ENCODE results near the gene STIM1.
"Not testable (repeated sequence)": the region's sequence is repeated elsewhere in the genome, so short reads cannot be mapped to it uniquely, and the experiment has no call there.

Gene STIM1

DNA sequence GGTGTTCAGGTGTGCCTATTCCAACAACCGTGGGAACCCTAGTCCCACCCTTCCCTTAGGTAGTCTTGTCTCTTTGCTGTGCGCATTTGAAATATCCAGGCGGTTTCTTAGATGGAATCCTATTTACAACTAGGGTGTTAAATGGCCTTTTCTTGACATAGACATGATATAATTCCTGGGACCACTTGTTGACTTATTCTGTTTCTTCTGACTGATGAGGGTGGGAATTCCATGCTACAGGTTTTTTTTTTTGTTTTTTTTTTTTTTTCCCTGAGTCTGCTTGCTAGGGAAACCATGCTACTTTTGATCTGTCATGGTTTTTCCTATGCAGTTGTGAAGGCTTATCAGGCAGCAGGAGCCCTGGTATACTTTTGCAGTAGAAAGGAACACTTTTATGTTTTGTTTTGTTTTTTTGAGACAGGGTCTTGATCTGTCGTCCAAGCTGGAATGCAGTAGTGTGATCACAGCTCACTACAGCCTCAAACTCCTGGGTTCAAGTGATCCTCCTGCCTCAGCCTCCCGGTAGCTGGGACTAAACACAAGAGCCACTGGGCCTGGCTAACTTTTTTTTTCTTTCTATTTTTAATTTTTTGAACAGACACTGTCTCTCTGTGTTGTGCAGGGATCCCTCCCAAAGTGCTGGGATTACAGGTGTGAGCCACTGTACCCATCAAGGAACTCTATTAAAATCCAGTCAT, 1.5 kb downstream of the STIM1 start:
- no peak for DNase-seq

DNA sequence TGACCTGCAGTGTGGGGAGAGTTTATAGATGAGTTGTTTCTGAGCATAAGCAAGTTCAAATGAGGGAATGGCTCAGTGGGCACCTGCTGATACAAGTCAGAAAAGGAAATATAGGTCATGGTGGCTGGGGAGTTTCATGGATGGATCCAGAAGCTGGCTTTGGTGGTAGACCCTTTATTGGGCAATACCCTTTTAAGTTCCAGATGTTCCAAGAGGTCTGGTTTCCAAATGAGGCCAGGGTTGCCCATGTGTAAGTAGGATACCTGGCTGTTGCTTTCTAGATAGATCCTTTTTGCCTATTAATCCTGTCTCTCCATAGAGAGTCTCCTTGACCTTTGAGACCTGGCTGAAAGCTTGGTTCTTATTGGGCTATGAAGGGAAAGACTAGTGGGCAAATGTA, 2.2 kb downstream of the STIM1 start:
- no peak for DNase-seq

DNA sequence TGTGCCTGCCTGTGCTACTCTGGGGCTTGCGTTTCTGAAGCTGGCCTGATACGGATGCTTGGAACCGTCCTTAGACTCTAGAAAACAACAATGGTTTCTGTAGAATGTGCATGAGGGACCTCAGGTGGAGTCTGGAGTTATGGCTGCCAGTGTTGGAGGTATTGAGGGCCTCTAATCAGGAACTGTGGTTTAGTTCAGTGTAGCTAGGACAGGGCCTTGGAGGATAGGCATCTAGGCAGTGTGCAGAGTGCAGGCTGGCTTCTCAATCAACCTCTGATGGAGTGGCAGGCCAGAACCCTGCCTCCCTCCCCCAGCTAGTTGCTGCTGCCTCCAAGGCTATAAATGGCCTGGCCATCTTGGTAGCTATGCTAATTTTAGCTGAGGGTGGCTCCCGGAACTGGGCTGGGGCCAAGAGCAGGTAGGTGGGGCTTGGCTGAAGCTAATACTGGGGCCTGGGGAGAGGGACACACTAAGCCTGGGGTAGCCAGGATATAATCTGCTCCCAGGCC, 4.0 kb downstream of the STIM1 start:
- DNase-seq: no peak

DNA sequence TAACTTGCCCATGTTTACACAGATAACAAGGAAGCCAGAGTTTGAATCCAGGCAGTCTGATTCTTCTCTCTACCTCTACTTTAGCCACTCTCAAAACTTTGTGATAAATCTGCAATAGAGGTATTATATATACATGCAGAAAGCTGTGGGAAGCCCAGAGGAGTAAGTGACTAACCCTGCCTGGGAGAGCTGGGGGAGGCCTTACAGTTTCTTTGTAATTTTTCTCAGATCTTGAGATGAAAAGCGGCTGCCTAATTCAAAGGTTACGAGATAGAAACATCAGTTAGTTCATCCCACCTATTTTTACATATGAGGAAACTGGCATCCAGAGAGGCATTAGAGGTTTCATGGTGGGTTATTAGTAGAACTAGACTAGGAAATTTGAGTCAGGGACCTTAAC, 4.9 kb downstream of the STIM1 start:
- no peak for DNase-seq

DNA sequence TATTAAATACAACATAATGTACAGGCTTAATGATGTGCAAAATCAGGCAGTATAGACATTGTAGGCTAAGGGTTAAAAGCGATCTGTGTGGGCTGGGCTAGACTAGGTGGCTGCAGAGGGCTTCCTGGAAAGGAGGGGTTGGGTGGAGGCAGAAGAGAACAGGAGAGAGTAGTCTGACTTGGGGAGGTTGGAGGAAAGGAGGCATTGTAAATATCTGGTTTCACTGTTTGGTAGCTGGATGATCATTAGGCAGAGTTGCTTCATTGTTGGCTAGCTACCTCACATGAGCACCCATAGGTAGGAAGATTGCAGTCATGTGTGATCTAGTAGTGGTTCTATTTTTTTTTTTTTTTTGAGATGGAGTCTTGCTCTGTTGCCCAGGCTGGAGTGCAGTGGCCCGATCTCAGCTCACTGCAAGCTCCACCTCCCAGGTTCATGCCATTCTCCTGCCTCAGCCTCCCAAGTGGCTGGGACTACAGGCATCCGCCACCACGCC, 5.5 kb downstream of the STIM1 start:
- DNase-seq: not testable (repeated sequence)

DNA sequence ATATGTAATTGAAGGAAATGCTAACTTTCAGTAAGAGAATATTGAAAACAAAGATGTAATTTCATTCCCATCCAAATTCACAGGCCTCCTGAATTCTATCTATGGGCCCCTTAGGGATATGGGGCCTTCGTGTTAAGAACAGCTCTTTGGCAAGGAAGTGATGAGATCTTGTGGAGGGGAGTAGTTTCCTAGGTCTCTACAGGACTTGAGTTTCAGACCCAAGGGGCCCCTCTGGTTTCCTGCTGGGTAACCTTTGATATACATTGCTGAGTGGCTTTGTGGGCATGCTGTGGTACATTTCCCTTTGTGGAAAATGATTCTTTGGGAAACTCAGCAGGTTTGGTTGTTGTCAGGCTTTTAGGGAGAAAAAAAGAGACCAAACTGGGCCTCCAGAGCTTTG, 6.2 kb downstream of the STIM1 start:
- DNase-seq: no peak

DNA sequence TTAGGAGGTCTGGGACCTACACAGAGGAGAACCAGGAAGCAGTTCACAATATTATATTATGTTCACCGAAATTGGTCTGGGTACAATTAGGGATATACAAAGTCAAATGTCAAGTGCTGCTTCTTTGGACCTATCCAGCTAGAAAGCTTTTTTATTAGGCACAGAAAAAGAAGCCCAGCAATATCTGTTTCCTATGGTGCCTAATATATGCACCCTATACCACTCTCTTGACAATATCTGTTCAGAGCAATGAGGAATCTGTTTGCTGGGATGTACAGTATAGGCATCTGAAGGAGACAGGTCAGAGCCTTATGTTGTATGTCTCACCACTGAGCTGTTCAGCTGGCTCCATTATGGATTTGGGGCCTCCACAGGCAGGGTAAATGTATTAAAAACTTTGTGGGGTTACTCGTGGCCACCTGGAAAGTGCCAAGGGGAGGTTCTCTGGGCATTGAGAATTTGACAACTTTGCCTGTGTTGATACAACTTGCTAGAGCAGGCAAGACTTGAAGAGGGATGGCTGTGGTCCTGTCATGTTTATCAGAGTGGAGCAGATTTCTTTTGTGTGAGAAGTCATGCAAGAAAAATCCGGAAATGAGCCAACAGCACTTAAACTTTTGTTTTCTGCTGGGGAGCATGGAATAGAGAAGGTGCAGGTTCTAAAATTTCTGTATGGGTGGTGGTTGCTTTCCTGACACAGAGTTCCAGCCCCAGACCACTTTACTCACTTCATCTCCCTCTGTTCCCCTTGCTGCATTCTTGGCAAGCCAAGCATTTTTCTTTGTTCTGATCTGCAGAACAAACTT, 10.1 kb downstream of the STIM1 start:
- no peak for DNase-seq

DNA sequence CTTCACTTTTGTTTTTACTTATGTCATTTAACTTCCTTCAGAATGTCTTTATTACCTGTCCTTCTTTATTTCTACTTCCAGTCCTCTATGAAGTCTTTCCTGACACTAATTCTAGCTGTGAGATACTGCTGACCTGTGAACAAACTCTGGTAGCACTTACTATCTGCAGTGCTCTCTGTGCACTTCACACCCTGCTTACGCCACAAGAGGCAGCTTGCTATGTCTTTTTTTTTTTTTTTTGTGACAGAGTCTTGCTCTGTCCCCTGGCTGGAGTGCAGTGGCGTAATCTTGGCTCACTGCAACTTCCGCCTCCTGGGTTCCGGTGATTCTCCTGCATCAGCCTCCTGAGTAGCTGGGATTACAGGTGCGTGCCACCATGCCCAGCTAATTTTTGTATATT, 10.7 kb downstream of the STIM1 start:
- DNase-seq: no peak

DNA sequence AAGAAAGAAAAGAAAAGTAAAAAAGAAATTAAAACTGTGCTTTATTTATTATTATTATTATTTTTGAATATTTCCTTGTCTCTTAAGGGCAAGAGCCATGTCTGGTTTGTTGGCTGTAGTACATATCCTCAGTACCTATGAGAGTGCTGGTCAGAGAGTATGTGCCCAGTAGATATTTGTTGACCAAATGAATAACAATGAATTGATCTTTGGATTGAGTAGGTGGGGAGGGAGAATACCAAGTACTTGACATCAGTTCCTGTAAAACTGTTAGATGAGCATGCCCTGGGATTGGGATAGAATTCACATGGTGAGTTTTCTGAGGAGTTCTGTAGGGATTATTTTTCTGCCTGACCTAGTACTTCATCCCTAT, 11.4 kb downstream of the STIM1 start:
- no peak for DNase-seq

DNA sequence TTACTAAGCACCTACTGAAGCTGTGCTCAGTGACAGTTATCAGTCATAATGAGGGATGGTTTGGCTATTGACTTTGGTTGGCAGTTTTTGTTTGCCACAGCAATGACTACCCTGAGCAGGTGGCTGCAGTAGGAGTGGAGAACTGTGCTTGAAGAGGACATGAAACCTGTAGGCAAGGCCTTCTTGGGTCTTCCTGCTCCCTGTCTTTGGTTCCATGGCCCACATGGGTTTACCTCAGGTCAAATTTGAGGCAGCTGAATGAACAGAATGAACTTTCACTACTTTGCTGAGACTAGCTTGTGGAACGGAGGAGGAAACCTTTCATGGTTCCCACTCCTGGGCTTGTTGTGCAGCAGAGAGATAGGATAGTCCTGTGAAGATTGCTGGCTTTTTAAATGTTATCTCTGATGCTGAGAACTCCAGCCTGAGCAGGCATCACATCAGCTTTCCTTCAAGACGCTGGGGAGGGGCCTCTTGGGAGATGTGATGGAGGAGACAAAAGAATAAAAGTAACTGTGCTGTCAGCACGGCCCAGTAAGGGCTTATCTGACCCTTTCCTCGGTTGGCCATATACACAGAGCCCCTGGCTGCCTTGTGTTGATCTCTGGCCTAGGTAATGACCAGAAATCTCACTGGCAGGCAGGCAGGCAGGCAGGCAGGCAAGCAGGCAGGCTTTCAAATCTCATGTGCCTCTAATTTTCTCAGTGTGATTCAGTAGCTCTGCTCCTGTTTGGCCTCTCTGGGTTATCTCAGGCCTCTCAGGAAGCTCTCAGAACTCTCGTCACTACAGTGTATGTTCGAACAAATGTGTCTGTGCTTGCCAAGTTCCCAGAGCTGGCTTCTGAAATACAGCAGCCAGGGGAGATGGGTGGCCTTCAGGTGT, 12.0 kb downstream of the STIM1 start:
- no peak for DNase-seq

DNA sequence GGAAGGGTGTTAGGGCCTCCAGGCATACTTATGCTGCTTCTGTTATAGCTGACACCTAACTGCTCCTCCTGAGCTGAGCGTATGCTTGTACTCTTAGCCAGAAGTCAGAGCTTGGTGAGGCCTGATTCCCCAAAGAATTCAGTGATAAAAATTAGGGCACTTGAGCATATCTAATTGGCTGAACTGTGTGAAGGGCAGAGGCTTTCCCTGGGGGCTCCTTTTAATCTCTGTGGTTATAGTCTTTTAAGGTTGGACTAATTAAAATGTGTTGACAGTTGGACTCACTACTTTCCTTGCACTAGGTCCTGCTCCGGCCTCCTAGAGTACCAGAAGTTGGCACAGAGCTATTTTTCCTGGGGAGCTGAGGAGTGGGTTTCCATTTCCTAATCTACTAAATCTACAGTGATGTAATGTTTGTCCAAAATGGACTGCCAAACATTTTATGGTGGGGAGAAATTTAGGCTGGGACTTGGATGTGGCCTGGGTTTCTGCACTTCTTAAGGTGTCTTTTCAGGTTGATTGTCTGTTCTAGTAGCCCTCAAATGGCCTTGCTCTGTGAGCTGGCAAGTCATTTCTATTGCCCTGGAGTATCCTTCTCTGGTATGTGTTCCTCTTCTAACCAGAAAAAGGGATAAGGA, 18.4 kb downstream of the STIM1 start:
- DNase-seq: no peak

DNA sequence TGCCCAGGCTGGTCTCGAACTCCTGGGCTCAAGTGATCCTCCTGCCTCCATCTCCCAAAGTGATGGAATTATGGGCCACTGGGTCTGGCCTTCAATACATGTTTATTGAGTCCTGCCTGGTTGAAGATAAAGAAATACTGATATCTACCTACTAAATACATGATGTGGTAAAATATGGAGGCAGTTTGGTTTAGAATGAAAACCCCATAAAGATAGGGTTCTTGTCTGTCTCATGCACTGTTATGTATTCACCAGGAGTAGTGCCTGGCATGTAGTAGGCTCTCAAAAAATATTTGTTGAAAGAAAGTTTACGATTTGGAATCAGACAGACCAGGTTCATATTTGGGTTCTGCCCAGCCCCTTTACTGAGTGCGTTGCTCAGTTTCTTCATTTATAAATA, 21.1 kb downstream of the STIM1 start:
- DNase-seq: no peak

DNA sequence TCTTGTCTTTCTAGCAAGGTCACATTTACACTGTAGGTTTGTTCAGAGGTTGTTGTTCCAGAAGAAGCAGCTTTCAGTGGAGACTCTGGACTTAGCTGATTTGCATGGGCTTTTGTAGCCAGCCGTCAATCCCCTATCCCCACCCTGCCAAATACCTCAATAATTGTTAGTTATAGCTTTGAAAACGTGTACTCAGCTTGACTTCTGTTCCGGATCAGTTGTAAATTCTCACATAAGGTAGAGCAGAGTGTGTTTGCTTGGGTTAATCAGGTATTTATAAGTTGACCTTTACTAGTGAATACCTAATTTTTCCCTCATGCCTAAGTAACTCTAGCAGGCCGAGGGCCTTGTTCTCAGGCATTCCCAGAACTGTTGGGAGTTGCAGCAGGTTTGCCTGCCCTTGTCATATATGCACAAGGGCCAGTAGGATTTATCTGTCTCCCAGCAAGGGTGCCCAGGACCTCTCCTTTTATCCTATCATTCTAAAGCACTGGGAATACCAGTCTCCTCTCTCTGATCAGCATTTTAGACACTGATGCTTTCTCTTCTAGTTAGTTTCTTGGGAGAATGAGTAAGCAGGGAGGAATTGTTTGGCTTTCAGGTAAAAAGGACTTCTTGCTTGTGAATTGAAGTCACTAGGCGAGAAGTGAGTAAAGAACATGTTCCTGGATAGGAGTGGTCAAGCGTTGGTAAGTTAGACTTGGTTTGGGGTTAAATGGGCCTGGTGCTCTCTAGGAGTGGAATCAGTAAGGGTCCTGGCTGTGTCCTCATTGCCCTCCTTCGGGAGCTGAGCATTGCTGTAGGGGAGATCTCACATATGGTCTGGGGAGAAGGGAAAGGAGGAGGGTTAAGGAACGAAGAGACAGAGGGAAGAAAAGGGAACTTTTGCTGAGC, 22.1 kb downstream of the STIM1 start:
- DNase-seq: no peak

DNA sequence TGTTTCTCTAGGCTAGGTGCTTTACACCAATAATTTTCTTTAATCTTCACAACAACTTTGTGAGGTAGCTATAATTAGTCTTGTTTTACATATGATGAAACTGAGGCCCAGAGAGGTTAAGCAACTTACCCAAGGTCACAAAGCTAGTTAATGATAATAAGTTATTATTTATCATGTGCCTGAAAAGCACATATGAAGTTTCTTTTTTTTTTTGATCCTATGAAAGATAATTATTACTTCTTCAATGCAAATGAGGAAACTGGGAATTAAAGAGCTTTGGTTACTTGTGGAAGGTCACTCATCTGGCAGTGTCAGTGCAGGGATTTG, 22.8 kb downstream of the STIM1 start:
- no peak for DNase-seq

DNA sequence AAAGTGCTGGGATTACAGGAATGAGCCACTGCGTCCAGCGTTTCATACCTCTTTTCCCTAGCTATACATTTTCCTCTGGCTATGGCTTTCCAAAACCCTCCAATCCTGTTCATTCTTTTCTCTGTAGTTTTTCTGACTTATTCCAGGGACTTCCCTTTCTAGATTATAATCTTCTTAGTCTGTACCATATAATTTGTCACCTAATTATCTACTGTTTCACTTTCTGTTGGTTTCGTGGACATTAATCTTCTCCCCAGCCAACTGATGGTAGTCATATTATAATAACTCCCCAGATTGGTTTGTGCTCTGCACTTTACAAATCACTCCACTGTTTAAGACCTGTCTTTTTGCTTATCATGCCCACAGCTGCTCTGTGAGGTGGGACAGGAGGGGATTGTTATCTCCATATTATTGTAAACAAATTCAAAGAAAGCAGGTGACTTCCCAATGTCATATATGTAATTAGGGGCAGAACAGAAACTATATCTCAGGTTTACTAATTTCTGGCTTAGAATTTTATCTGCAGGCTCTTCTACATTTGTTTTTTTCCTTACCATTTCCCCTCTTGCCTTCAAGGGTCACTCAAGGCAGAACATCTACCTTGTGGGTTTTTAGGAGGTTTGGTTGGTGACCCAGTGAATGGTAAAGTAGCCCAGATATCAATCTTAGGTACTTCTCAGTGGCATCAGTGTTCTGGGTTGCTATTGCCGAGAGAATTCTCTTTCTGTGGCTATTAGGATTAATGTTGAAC, 23.9 kb downstream of the STIM1 start:
- DNase-seq: no peak

DNA sequence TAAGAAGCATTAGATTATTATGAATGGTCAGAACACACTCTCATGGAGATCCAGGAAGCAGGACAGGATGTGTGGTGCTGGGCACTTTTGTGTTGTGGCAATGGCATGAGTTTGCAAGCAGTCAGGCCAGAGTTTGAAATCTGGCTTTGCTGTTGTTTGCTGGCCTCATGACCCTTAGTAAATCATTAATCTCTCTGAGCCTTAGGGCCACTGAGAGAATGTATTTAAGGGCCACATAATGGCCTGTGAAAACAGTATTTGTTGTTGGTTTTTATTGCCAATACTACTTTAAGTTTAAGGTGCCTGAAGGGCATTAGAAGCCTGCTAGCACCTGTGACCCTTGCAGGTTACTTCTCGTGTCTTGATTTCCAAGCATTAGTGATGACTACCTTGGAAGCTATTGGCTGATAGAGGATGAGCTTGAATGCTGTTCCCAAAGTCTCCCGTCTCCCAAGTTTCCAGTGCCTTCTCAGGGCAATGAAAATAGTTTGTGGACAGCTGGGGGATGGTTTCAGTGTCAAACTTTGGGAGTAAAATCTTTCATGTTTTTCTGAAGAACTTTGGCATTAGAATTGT, 24.6 kb downstream of the STIM1 start:
- no peak for DNase-seq

DNA sequence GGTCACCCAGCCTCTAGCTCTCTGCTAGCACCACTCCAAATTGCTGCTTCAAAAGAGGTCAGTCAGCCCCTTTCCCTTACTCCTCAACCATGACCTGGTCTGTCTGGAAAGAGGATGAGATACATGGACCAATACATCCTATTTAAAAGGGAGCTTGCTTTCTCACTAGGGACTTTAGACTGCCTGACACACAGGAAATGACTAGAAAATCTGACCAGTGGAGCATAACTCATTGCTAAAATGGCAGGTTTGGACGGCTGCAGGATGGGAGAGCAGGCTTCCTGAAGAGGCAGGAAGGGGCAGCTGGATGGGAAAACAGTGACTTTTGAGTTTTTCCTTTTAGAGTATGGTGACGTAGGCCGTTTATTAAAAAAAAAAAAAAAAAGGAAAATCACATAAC, 25.3 kb downstream of the STIM1 start:
- no peak for DNase-seq

DNA sequence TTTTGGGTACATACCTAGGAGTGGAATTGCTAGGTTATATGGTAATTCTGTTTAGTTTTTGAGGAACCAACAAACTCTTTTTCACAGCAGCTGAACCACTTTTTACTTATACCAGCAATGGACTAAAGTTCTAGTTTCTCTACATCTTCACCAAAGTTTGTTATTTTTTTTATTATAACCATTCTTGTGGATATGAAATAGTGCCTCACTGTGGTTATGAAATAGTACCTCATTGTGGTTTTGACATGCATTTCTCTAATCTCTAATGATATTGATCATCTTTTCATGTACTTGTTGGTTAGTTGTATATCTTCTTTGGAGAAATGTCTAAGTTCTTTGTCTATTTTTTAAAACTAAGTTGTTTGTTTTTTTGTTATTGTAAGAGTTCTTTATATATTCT, 27.2 kb downstream of the STIM1 start:
- DNase-seq: no peak

DNA sequence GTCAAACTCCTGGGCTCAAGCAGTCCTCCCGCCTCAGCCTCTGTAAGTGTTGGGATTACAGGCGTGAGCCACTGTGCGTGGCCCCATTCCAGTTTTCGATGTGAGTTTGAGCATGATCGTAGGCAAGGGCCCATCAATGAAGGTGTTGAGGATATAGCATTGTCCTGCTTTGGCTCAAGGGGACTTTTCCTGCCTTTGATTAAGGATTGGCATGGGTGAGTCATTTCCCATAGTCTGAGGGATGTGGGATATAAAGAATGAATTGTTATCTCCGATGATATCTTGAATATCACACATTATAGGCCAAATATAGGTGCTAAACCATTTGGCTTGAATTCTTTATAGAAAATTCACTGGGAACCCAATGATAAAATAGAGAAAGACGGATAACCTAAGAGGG, 30.4 kb downstream of the STIM1 start:
- no peak for DNase-seq

DNA sequence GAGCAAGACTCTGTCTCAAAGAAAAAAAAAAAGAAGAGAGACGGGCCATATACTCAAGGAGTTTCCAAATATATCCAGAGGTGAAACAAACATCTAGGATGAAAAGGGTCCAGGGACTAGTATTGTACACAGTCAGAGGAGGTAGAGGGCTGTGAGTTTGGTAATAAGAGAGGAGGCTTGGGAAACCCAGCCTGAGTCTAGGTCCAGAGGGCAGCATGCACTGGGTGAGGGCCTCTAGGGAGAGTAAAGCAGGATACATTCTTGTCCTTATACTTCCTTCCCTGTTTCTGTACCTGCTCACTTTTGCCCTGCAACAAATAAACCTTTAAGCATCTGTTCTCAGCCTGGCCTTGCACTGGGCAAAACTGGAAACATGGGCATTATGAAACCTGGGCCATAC, 31.5 kb downstream of the STIM1 start:
- no peak for DNase-seq

DNA sequence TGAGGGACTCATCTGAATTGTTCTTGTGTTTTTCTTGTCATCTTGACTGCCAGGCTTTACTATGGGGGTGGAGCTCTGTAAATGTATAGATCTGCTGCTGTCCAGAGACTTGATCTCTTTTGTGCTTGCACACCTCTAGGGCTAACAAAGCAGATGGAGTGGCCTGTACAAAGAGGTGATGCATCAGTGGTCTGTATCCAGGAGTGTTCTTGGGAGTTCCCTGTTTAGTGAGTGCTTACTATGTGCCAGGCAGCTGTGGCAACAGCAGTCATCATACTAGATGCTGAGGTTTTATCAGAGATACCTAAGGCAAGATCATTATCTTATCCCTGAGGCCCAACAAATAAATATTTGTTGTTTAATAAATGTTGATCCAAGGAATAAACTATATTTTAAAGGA, 33.4 kb downstream of the STIM1 start:
- DNase-seq: no peak
